Measurements from ENCODE around the gene TPD52L1. TPM values are rescaled to one million over a fixed set of nuclear protein-coding genes. Genes with fewer than 3 reads are reported as not detected.
"Not testable (repeated sequence)": the region's sequence is repeated elsewhere in the genome, so short reads cannot be mapped to it uniquely, and the experiment has no call there.

TPD52L1 gene
- total RNA-seq, 1 donor from 2014 or later = 164 TPM

GRCh38 chr6:125154118-125154760 is 666 bp downstream of the TPD52L1 start:
- FAIRE-seq (no peak), DNase-seq (ENCODE audit: low read depth) (no peak)
- no peaks in the 10 kb centered on the region for H3K27me3 ChIP-seq (ENCODE audit: control insufficient read depth, insufficient read depth, low read length)
- no peak for TF ChIP-seq CTCF (IDR thresholded peaks at IDR 0.05; ENCODE audit: insufficient read depth, low read length, severe bottlenecking)
- H3K36me3 ChIP-seq (ENCODE audit: control insufficient read depth, insufficient read depth, low read length) = no peaks in the 10 kb centered on the region
- H3K4me3 ChIP-seq (ENCODE audit: low read depth, low read length) = peak overlapping the region; percentile 87

- DNase-seq (ENCODE audit: low read depth) (peak; percentile 60), FAIRE-seq (no peak)
- H3K27me3 ChIP-seq (ENCODE audit: control insufficient read depth, insufficient read depth, low read length) = no peaks in the 10 kb centered on the region
- H3K36me3 ChIP-seq (ENCODE audit: control insufficient read depth, insufficient read depth, low read length) = no peaks in the 10 kb centered on the region
- peak overlapping the region; percentile 87 for H3K4me3 ChIP-seq (ENCODE audit: low read depth, low read length)
- peak; percentile 60 for TF ChIP-seq CTCF (IDR thresholded peaks at IDR 0.05; ENCODE audit: insufficient read depth, low read length, severe bottlenecking)
These were observed 1.2 kb downstream of the TPD52L1 start for GRCh38 chr6:125154761-125155135.

GRCh38 chr6:125155344-125155743 is 1.8 kb downstream of the TPD52L1 start:
- no peak for TF ChIP-seq CTCF (IDR thresholded peaks at IDR 0.05; ENCODE audit: insufficient read depth, low read length, severe bottlenecking)
- DNase-seq (ENCODE audit: low read depth) (no peak), FAIRE-seq (no peak)
- Histone ChIP-seq H3K36me3 (ENCODE audit: control insufficient read depth, insufficient read depth, low read length) (no peaks in the 10 kb centered on the region), H3K4me3 (ENCODE audit: low read depth, low read length) (no peak overlapping the region), H3K27me3 (ENCODE audit: control insufficient read depth, insufficient read depth, low read length) (no peaks in the 10 kb centered on the region)

GRCh38 chr6:125156496-125156895 is 2.9 kb downstream of the TPD52L1 start:
- no peak for FAIRE-seq
- no peak overlapping the region for H3K4me3 ChIP-seq (ENCODE audit: low read depth, low read length)
- no peak for DNase-seq (ENCODE audit: low read depth)
- H3K36me3 ChIP-seq (ENCODE audit: control insufficient read depth, insufficient read depth, low read length) = peaks cover 2% of the 10 kb centered on the region
- H3K27me3 ChIP-seq (ENCODE audit: control insufficient read depth, insufficient read depth, low read length) = no peaks in the 10 kb centered on the region
- TF ChIP-seq CTCF (IDR thresholded peaks at IDR 0.05; ENCODE audit: insufficient read depth, low read length, severe bottlenecking) = no peak

GRCh38 chr6:125157280-125157679 is 3.7 kb downstream of the TPD52L1 start:
- DNase-seq (ENCODE audit: low read depth) (no peak), FAIRE-seq (no peak)
- TF ChIP-seq CTCF (IDR thresholded peaks at IDR 0.05; ENCODE audit: insufficient read depth, low read length, severe bottlenecking) = no peak
- H3K4me3 ChIP-seq (ENCODE audit: low read depth, low read length) = no peak overlapping the region
- H3K36me3 ChIP-seq (ENCODE audit: control insufficient read depth, insufficient read depth, low read length) = peaks cover 2% of the 10 kb centered on the region
- H3K27me3 ChIP-seq (ENCODE audit: control insufficient read depth, insufficient read depth, low read length) = no peaks in the 10 kb centered on the region

- Histone ChIP-seq H3K4me3 (ENCODE audit: low read depth, low read length) (no peak overlapping the region), H3K27me3 (ENCODE audit: control insufficient read depth, insufficient read depth, low read length) (no peaks in the 10 kb centered on the region), H3K36me3 (ENCODE audit: control insufficient read depth, insufficient read depth, low read length) (peaks cover 2% of the 10 kb centered on the region)
- no peak for FAIRE-seq
- no peak for DNase-seq (ENCODE audit: low read depth)
- TF ChIP-seq CTCF (IDR thresholded peaks at IDR 0.05; ENCODE audit: insufficient read depth, low read length, severe bottlenecking) = no peak
These were observed 4.2 kb downstream of the TPD52L1 start for GRCh38 chr6:125157725-125158124.

- not testable (repeated sequence) for DNase-seq (ENCODE audit: low read depth); H3K36me3 ChIP-seq (ENCODE audit: control insufficient read depth, insufficient read depth, low read length); H3K4me3 ChIP-seq (ENCODE audit: low read depth, low read length); FAIRE-seq; H3K27me3 ChIP-seq (ENCODE audit: control insufficient read depth, insufficient read depth, low read length)
These were observed 9.8 kb downstream of the TPD52L1 start for GRCh38 chr6:125163339-125163738.
